HG02678 (cell line): ENCODE measurements around the gene SH3PXD2A.
"Not testable (repeated sequence)": the region's sequence is repeated elsewhere in the genome, so short reads cannot be mapped to it uniquely, and the experiment has no call there.

Source experiments
- ATAC-seq: cut with Tn5 transposase; IDR thresholded peaks from one replicate; pipeline ENCODE4 v1.9.1; 2021; ENCODE audit warnings: mild to moderate bottlenecking, moderate library complexity; ENCODE audit not compliant: unreplicated experiment

Gene SH3PXD2A

DNA sequence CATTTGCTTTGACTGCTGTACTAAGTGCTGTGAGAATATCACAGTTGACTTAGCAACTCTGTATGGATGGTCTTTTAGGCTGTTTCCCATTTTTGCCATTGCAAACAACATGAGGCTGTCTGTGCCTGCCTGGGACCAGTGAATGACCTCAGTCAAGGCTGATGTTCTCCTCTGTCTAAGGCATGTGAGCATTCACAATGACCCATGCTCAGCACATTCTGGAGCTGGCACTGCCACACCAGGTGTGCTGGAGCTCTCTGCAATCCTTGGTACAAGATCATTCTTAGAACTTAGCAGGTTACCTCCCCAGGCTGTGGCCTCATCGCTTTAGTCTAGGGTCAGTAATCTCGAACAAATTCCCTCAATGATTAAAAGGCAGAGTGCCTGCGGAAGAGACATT is 61.9 kb downstream of the SH3PXD2A start:
- ATAC-seq: no peak

- ATAC-seq: no peak
These were observed 62.8 kb downstream of the SH3PXD2A start for GRCh38 chr10:103792547-103792946.

- ATAC-seq: no peak
These were observed 63.5 kb downstream of the SH3PXD2A start for GRCh38 chr10:103791858-103792257.

DNA sequence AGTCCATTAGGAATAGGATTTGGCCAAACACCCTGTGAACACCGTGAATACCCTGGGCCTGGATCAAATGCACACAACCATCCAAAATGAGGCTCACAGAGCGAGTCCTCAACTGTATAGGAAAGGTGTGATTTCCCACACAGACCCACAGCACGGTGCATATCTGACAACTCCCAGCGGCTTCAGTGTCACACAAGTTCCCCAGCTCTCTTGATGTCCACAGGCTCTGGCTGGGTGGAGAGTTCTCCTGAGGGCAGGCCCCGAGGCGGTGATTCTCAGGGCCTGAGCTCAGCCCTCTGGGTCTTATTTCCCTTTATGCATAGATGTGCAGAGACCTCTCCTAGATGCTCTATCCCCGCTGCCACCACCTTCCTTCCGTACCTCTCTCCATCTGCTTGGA is 64.1 kb downstream of the SH3PXD2A start:
- no peak for ATAC-seq

DNA sequence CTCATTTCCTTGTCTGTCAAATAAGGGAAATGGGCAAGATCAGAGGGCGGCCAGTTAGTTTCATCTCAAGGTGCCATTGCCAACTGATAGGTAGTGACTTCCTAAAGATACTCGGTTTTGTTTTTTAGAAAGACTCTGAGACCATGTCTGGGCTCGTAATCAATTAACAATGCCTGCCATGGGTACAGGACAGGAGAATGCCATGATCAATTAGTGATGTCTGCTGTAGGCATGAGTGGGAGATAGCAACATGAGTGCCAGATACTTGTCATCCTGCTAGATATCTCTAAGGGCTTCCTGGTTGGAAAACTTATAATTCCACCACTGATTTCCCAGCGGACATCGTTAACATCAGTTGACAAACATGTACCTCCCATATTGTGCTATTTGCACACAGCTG is 64.8 kb downstream of the SH3PXD2A start:
- ATAC-seq: no peak

DNA sequence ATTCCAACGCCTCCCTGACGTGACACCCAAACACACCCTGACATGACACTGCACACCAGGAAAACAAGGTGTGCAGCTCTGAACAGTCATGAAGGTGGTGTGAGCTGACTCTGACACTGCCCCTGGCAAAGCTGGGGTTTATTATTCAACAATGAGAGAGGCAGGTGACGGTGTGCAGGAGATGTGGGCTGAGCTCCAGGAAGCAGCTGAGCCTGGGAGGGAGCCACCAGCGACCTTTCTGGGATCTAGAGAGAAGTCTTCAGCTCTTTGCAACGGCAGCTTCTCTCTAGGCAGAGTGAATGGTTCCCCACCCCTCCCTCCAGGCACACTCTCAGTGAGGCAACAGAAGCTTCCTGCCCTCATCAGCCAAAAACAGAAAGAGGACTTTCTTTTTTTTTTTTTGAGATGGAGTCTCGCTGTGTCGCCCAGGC is 65.6 kb downstream of the SH3PXD2A start:
- ATAC-seq: no peak

DNA sequence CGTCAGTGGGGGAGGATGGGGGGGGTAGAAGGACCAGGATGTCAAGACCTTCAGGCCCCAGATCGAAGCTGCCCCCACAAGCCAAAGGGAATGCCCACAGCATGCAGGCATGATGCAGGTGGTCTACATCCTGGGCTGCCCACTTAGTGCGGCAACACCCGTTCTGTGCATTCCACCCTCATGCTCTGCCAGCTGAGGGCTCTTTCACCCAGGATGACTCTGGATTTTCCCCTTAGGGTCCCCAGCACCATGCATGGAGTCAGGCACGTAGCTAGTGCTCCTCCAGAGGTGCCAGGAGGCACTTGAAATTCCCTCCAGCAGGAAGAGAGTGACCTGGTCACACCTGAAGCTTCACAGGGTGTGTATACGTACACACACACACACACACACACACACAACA is 66.2 kb downstream of the SH3PXD2A start:
- no peak for ATAC-seq

DNA sequence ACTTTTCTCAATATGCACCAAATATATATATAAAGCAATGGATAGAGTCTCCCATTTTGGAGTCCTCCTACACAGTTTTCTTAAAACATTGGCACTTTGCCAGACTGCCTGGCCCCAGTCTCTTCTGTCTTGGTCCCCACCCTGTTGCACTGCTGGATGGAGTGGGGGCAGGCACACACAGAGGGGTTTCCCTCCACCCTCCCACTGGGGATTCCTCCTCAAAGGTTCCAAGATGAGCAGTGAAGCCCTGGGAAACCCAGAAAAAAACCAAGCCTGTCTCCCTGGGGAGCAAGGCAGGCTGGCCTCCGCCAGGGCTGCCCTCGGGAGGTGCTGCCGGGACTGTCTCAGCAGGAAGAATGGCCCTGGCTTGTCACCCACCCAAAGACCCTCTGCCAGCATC is 68.0 kb downstream of the SH3PXD2A start:
- ATAC-seq: no peak

GRCh38 chr10:103786020-103786419 is 69.4 kb downstream of the SH3PXD2A start:
- ATAC-seq: no peak

GRCh38 chr10:103784723-103785418 is 70.5 kb downstream of the SH3PXD2A start:
- no peak for ATAC-seq

- ATAC-seq: no peak
These were observed 71.3 kb downstream of the SH3PXD2A start for GRCh38 chr10:103784089-103784488.

GRCh38 chr10:103783681-103784080 is 71.7 kb downstream of the SH3PXD2A start:
- ATAC-seq: no peak

DNA sequence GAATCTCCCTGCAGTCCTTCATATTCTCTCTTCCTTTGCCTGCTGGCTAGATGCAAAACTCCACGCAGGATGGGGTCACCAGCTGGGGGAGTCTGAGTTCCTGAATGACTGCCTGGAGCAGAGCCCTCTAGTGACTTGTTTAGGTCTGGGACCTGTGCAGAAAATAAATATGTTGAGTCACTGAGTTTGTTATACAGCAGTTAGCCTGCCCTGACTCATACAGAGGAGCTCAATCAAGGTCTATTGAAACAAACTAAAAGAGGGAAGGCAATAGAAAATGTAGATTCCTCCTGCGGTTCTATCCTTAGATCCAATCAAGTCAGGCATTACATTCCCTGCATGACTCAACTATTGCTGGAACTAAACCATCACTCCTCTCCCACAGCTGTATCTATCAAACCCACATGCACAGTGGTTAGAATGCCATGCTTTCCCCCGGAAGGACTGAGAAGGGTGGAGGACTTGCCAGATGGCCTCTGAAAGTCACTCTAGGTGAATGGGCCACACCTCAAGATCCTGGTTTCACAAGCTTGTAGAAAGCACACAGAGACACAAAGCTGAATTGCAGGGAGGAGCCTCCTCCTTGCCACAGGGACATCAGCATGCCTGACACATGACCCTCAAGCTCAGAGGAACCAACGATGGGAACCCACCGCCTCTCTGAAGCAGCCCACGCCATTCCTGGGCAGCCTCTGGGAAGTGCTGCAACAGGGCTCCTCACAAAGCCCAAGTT is 73.9 kb downstream of the SH3PXD2A start:
- no peak for ATAC-seq

- no peak for ATAC-seq
These were observed 74.9 kb downstream of the SH3PXD2A start for GRCh38 chr10:103780242-103781149.

DNA sequence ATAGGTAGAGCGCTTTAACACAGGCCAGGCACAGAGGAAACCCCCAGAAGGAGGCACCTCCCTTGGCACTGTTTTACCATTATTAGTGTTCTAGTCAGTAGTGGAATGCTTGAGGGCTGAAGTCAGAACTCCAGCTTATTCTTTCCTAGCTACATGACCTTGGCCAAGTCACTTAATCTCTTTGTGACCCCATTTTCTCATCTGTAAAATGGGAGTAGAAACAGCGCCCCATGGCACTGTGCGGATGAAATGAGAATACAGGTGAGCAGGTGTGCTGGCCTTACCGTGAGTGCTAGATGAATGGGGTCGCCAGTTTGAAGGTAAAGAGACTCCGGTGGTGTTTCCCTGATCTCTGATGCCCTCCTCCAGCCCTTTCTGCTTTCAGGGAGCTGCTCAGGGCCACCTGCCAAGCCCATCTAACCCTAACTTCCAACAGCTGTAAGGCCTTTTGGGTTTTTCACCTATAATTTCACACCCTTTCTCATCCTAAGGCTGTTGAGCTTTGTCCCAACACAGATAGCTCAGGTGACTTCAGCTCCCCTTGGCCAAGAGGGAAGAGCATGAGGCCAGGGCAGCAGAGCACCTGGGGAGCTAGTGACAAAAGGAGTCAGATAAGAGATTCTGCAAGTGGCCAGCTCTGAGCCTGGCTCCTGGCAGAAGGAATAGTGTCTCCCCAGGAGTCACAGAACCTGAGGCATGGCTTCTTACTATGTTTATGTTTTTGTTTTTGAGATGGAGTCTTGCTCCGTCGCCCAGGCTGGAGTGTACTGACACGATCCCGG is 76.8 kb downstream of the SH3PXD2A start:
- ATAC-seq: no peak

GRCh38 chr10:103776878-103777591 is 78.3 kb downstream of the SH3PXD2A start:
- no peak for ATAC-seq

DNA sequence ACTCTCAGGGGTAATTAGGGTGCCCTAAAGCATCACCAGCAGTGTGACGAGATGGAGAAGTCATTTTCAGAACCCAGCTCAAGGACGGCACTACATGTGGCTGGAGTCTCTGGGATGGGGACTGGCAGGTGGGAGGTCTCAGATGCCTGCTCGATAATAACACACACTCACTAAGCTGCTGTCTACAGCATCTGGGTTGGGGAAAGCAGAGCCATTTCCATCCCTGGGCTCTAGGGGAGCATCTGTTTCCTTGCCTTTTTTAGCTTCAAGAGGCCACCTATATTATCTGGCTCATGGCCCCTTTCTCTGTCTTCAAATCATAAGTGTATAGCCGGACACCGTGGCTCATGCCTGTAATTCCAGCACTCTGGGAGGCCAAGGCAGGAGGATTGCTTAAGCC is 79.6 kb downstream of the SH3PXD2A start:
- no peak for ATAC-seq

- not testable (repeated sequence) for ATAC-seq
These were observed 82.5 kb downstream of the SH3PXD2A start for GRCh38 chr10:103772846-103773245.

GRCh38 chr10:103772096-103772845 is 83.1 kb downstream of the SH3PXD2A start:
- ATAC-seq: peak; percentile 66
